Liver (tissue), 9 donors: Measurements from ENCODE around the gene FUCA1. TPM values are rescaled to one million over a fixed set of nuclear protein-coding genes. Genes with fewer than 3 reads are reported as not detected.
A peak's percentile ranks its signal among the peaks of the same experiment; 100 is the strongest.

ENCODE experiments used
- DNase-seq: peaks from one replicate; pipeline ENCODE4 v3.0.0-alpha.2; 2017; ENCODE audit warnings: low spot score
- H3K27ac ChIP-seq, 2 donors: one replicate each; pipeline ENCODE4 v1.7.0; 2013; ENCODE audit warnings: inconsistent platforms in 2 of 2, low read length in 2 of 2, control low read depth in 1 of 2, low read depth in 1 of 2, mild to moderate bottlenecking in 1 of 2
- H3K27me3 ChIP-seq, 4 donors: one replicate each; pipeline versions ENCODE4 v1.6.1 to v1.7.0; 2013; ENCODE audit warnings: low read length in 3 of 4, inconsistent platforms in 1 of 4, mild to moderate bottlenecking in 1 of 4, moderate library complexity in 1 of 4; ENCODE audit not compliant: control insufficient read depth in 4 of 4, insufficient read depth in 4 of 4
- H3K36me3 ChIP-seq, 4 donors: one replicate each; pipeline versions ENCODE4 v1.6.1 to v1.7.0; 2013; ENCODE audit warnings: low read length in 3 of 4, mild to moderate bottlenecking in 3 of 4, low read depth in 1 of 4, moderate library complexity in 1 of 4; ENCODE audit not compliant: control insufficient read depth in 4 of 4, insufficient read depth in 3 of 4
- H3K4me1 ChIP-seq, 4 donors: one replicate each; pipeline versions ENCODE4 v1.6.1 to v1.7.0; 2013; ENCODE audit warnings: low read length in 3 of 4, mild to moderate bottlenecking in 3 of 4, moderate library complexity in 1 of 4; ENCODE audit not compliant: control insufficient read depth in 4 of 4, insufficient read depth in 4 of 4
- H3K4me3 ChIP-seq, 3 donors: one replicate each; pipeline versions ENCODE4 v1.6.1 to v1.7.0; 2013; ENCODE audit warnings: low read length in 3 of 3, control low read depth in 1 of 3, low read depth in 1 of 3, mild to moderate bottlenecking in 1 of 3
- H3K9ac ChIP-seq, 2 donors: one replicate each; pipeline ENCODE4 v1.7.0; 2013; ENCODE audit warnings: low read length in 2 of 2, mild to moderate bottlenecking in 2 of 2, moderate library complexity in 2 of 2, control low read depth in 1 of 2, low read depth in 1 of 2
- H3K9me3 ChIP-seq, 4 donors: one replicate each; pipeline versions ENCODE4 v1.6.1 to v1.7.0; 2013; ENCODE audit warnings: low read length in 3 of 4; ENCODE audit not compliant: control insufficient read depth in 4 of 4
- FOXA1 ChIP-seq: IDR thresholded peaks from 2 replicates; pipeline ENCODE4 v1.6.1; 2016; ENCODE audit warnings: antibody characterized with exemption
- FOXA2 ChIP-seq: IDR thresholded peaks from 2 replicates; pipeline ENCODE4 v1.6.1; 2016; ENCODE audit warnings: antibody characterized with exemption
- GABPA ChIP-seq, 2 donors: IDR thresholded peaks in 1 of 2; conservative IDR thresholded peaks in 1 of 2; 2 replicates each; pipeline ENCODE4 v1.6.1; 2016; ENCODE audit warnings: antibody characterized with exemption in 2 of 2, mild to moderate bottlenecking in 1 of 2, moderate library complexity in 1 of 2
- HNF4A ChIP-seq, 2 donors: conservative IDR thresholded peaks; 2 replicates each; pipeline ENCODE4 v1.6.1; 2016; ENCODE audit warnings: antibody characterized with exemption in 2 of 2, mild to moderate bottlenecking in 2 of 2
- HNF4G ChIP-seq: IDR thresholded peaks from 2 replicates; pipeline ENCODE4 v1.6.1; 2016; ENCODE audit warnings: antibody characterized with exemption
- JUND ChIP-seq, 2 donors: IDR thresholded peaks; 2 replicates each; pipeline ENCODE4 v1.6.1; 2016; ENCODE audit warnings: antibody characterized with exemption in 2 of 2
- RAD21 ChIP-seq, 2 donors: IDR thresholded peaks; 2 replicates each; pipeline ENCODE4 v1.6.1; 2016; ENCODE audit warnings: antibody characterized with exemption in 2 of 2, mild to moderate bottlenecking in 2 of 2
- RXRA ChIP-seq, 2 donors: IDR thresholded peaks; 2 replicates each; pipeline ENCODE4 v1.6.1; 2017 to 2018; ENCODE audit warnings: antibody characterized with exemption in 2 of 2, mild to moderate bottlenecking in 1 of 2
- SP1 ChIP-seq: IDR thresholded peaks from 2 replicates; pipeline ENCODE4 v1.6.1; 2018; ENCODE audit warnings: antibody characterized with exemption, mild to moderate bottlenecking
- TAF1 ChIP-seq: conservative IDR thresholded peaks from 2 replicates; pipeline ENCODE4 v1.6.1; 2016; ENCODE audit warnings: antibody characterized with exemption, mild to moderate bottlenecking
- WGBS: extraction: QIAGEN DNeasy Blood & Tissue Kit; methylation state at CpG from one replicate; pipeline ENCODE4 v1.1.7; 2013; 5-methylcytosine and 5-hydroxymethylcytosine counted together
- polyA plus RNA-seq, 2 donors: library from polyadenylated mRNA; stranded (reverse) in 1 of 2; unstranded in 1 of 2; fragments of 200-250 nt in 1 of 2; fragments of >200 nt in 1 of 2; fragmentation: Nextera tagmentation in 1 of 2; extraction: Ambion mirVana in 1 of 2; gene quantifications; one replicate each; pipeline versions ENCODE4 v1.2.1 to v1.2.3, GENCODE V29; 2013 to 2015
- total RNA-seq, 2 donors: library from RNA; depleted of rRNA; stranded (reverse); fragments of >200 nt; gene quantifications; one replicate each; pipeline ENCODE4 v1.2.3, GENCODE V29; 2014
- TF ChIP-seq, protein P1 (sequence below): fragments of 150-350 bp; IDR thresholded peaks from 2 replicates; pipeline ENCODE4 v1.5.1; 2017; ENCODE audit warnings: improper control_type of control experiment, low read depth, low read length; ENCODE audit not compliant: missing input control
- TF ChIP-seq, protein P2 (sequence below): IDR thresholded peaks from 2 replicates; pipeline ENCODE4 v1.6.1; 2016; ENCODE audit warnings: antibody characterized with exemption, mild to moderate bottlenecking
- TF ChIP-seq, protein P3 (sequence below): IDR thresholded peaks from 2 replicates; pipeline ENCODE4 v1.6.1; 2016; ENCODE audit warnings: antibody characterized with exemption
- donor health status: healthy.
- donor health status: healthy.
- donor health status: healthy.
- donor health status: healthy.
- donor health status: healthy.

The FUCA1 gene
- total and polyA plus RNA-seq, 4 donors = 33.8 to 58.0 (median 44.7) TPM

DNA sequence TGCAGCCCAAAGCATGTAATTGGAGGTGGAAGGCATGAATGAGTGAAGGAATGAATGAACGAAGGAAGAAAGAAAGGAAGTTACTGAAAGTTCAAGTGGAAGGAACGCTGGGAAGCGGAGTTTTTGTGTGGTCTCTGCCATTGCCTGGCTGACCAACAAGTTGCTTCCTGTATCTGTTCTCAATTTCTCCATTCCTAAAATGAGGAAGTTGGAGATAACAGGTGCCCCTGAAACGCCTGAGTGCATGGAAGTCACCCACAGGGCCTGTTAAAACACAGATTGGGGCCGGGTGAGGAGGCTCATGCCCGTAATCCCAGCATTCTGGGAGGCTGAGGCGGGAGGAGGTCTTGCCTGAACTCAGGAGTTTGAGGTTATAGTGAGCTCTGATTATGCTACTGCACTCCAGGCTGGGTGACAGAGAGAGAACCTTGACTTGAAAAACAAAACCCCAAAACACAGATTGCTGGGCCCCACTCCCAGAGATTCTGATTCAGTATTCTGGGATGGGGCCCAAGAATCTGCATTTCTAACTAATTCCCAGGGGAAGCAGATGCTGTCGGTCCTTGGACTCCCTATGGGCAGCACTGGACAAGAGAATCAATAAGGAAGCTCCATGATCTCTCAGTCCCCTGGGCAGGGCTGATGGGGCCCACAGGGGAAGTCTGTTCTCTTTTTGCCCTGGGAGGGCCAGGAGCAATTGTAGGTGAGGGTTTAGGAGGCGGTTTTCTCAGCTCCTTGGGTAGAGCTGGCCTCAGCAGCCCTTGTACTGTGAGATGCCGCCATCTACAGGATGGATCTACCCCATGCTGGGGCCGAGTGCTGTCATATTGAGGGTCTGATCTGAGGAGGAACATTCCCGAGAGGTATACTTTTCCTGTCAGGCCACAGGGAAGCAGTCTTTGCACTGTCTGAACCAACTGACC, 48.4 kb upstream of the FUCA1 start:
- WGBS = 59% methylated on average over 12 of the region's 12 CpGs
- Histone ChIP-seq H3K9me3 (no peaks in the 10 kb centered on the region), H3K9ac (no peak overlapping the region), H3K4me1 (peaks cover 1 to 20% (median 8%) of the 10 kb centered on the region in 4 donors), H3K4me3 (no peak overlapping the region), H3K27ac (no peak overlapping the region), H3K36me3 (no peaks in the 10 kb centered on the region), H3K27me3 (no peaks in the 10 kb centered on the region)
- peak; percentile 64 for DNase-seq
- TF ChIP-seq, protein P1, sequence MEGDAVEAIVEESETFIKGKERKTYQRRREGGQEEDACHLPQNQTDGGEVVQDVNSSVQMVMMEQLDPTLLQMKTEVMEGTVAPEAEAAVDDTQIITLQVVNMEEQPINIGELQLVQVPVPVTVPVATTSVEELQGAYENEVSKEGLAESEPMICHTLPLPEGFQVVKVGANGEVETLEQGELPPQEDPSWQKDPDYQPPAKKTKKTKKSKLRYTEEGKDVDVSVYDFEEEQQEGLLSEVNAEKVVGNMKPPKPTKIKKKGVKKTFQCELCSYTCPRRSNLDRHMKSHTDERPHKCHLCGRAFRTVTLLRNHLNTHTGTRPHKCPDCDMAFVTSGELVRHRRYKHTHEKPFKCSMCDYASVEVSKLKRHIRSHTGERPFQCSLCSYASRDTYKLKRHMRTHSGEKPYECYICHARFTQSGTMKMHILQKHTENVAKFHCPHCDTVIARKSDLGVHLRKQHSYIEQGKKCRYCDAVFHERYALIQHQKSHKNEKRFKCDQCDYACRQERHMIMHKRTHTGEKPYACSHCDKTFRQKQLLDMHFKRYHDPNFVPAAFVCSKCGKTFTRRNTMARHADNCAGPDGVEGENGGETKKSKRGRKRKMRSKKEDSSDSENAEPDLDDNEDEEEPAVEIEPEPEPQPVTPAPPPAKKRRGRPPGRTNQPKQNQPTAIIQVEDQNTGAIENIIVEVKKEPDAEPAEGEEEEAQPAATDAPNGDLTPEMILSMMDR = peak; percentile 50
- TF ChIP-seq JUND (IDR thresholded peaks at IDR 0.05) = no peak
- TF ChIP-seq RAD21 (IDR thresholded peaks at IDR 0.05) = peak; percentile 81 to 88

DNA sequence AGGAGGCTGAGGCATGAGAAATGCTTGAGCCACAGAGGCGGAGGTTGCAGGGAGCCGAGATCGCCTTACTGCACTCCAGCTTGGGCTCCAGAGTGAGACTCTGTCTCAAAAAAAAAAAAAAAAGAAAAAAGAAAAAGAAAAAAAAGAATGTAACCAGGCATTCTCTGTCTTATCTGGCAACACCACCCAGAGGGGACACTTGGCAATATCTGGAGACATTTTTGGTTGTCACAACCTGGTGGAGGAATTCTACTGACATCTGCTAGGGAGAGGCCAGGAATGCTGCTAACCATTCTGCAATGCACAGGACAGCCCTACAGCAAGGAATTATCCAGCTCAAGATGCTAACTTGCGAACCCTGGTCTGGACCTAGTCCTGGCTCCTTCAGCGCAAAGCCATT, 47.4 kb upstream of the FUCA1 start:
- Histone ChIP-seq H3K36me3 (no peaks in the 10 kb centered on the region), H3K4me1 (peaks cover 0 to 17% (median 4%) of the 10 kb centered on the region in 4 donors), H3K9me3 (no peaks in the 10 kb centered on the region), H3K9ac (no peak overlapping the region), H3K27me3 (no peaks in the 10 kb centered on the region), H3K27ac (no peak overlapping the region), H3K4me3 (no peak overlapping the region)
- no peak for DNase-seq
- TF ChIP-seq, protein P1 = no peak
- TF ChIP-seq JUND (IDR thresholded peaks at IDR 0.05) = no peak
- no peak for TF ChIP-seq SP1
- TF ChIP-seq RXRA (IDR thresholded peaks at IDR 0.05) = no peak
- no peak for TF ChIP-seq GABPA (IDR thresholded peaks at IDR 0.05 in 1 of 2, conservative IDR thresholded peaks at IDR 0.05 in 1 of 2)
- TF ChIP-seq, protein P2, sequence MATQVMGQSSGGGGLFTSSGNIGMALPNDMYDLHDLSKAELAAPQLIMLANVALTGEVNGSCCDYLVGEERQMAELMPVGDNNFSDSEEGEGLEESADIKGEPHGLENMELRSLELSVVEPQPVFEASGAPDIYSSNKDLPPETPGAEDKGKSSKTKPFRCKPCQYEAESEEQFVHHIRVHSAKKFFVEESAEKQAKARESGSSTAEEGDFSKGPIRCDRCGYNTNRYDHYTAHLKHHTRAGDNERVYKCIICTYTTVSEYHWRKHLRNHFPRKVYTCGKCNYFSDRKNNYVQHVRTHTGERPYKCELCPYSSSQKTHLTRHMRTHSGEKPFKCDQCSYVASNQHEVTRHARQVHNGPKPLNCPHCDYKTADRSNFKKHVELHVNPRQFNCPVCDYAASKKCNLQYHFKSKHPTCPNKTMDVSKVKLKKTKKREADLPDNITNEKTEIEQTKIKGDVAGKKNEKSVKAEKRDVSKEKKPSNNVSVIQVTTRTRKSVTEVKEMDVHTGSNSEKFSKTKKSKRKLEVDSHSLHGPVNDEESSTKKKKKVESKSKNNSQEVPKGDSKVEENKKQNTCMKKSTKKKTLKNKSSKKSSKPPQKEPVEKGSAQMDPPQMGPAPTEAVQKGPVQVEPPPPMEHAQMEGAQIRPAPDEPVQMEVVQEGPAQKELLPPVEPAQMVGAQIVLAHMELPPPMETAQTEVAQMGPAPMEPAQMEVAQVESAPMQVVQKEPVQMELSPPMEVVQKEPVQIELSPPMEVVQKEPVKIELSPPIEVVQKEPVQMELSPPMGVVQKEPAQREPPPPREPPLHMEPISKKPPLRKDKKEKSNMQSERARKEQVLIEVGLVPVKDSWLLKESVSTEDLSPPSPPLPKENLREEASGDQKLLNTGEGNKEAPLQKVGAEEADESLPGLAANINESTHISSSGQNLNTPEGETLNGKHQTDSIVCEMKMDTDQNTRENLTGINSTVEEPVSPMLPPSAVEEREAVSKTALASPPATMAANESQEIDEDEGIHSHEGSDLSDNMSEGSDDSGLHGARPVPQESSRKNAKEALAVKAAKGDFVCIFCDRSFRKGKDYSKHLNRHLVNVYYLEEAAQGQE = no peak
- TF ChIP-seq TAF1 = no peak
- TF ChIP-seq, protein P3, sequence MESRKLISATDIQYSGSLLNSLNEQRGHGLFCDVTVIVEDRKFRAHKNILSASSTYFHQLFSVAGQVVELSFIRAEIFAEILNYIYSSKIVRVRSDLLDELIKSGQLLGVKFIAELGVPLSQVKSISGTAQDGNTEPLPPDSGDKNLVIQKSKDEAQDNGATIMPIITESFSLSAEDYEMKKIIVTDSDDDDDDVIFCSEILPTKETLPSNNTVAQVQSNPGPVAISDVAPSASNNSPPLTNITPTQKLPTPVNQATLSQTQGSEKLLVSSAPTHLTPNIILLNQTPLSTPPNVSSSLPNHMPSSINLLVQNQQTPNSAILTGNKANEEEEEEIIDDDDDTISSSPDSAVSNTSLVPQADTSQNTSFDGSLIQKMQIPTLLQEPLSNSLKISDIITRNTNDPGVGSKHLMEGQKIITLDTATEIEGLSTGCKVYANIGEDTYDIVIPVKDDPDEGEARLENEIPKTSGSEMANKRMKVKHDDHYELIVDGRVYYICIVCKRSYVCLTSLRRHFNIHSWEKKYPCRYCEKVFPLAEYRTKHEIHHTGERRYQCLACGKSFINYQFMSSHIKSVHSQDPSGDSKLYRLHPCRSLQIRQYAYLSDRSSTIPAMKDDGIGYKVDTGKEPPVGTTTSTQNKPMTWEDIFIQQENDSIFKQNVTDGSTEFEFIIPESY = no peak
- no peak for TF ChIP-seq FOXA1
- no peak for TF ChIP-seq HNF4G
- TF ChIP-seq FOXA2 = no peak
- no peak for TF ChIP-seq HNF4A (conservative IDR thresholded peaks at IDR 0.05)
- 96% methylated on average over 5 of the region's 5 CpGs for WGBS
